Caco-2 (cell line): ENCODE results near the gene CRYBA4. TPM values are rescaled to one million over a fixed set of nuclear protein-coding genes. Genes with fewer than 3 reads are reported as not detected.

Experiments used
- BruUV-seq: library from RNA; stranded (reverse); fragments of 400-500 nt; replicated peaks from 2 replicates; lab custom pipeline; 2021; lab: Mats Ljungman, UMichigan
- CTCF ChIA-PET: fragments of 300-600 bp; sonication (Branson Sonifier 250); formaldehyde crosslinking; loops from one replicate; lab custom pipeline; 2022; ENCODE audit warnings: antibody characterized with exemption; lab: Charles Lee
- POLR2A ChIA-PET: fragments of 300-600 bp; sonication (Branson Sonifier 250); formaldehyde crosslinking; loops from one replicate; lab custom pipeline; 2022; ENCODE audit warnings: antibody characterized with exemption; lab: Charles Lee
- DNase-seq, 2 experiments: peaks; one replicate each; pipeline versions ENCODE4 v3.0.0 to v3.0.0-alpha.2; 2020 to 2022
- H3K27me3 ChIP-seq: replicated peaks from 2 replicates; pipeline ENCODE4 v1.6.0; 2011; ENCODE audit warnings: low read length; ENCODE audit not compliant: control insufficient read depth, insufficient read depth
- H3K36me3 ChIP-seq: 2 replicates; pipeline ENCODE4 v1.5.1; 2011; ENCODE audit warnings: low read length; ENCODE audit not compliant: control insufficient read depth, insufficient read depth
- H3K4me1 ChIP-seq: fragments of 250-450 bp; sonication (Bioruptor Pico); 2 replicates; pipeline ENCODE4 v1.5.1; 2020; ENCODE audit warnings: mild to moderate bottlenecking
- H3K4me3 ChIP-seq: 2 replicates; pipeline ENCODE4 v1.5.1; 2011; ENCODE audit warnings: low read depth, mild to moderate bottlenecking, control low read depth, low read length
- H3K9me3 ChIP-seq: fragments of 250-450 bp; sonication (Bioruptor Pico); 2 replicates; pipeline ENCODE4 v1.5.1; 2020; ENCODE audit warnings: mild to moderate bottlenecking, moderate library complexity
- H3K27ac Mint-ChIP-seq: one replicate; pipeline ENCODE4 v1.8.0; 2022; ENCODE audit warnings: mixed read lengths; ENCODE audit not compliant: unreplicated experiment
- H3K27me3 Mint-ChIP-seq: one replicate; pipeline ENCODE4 v1.8.0; 2022; ENCODE audit warnings: mixed read lengths; ENCODE audit not compliant: insufficient read depth, unreplicated experiment
- H3K36me3 Mint-ChIP-seq: one replicate; pipeline ENCODE4 v1.8.0; 2022; ENCODE audit warnings: mild to moderate bottlenecking, mixed read lengths; ENCODE audit not compliant: insufficient read depth, unreplicated experiment
- H3K4me1 Mint-ChIP-seq: one replicate; pipeline ENCODE4 v1.8.0; 2022; ENCODE audit warnings: low read depth, mixed read lengths; ENCODE audit not compliant: unreplicated experiment
- H3K4me3 Mint-ChIP-seq: one replicate; pipeline ENCODE4 v1.8.0; 2022; ENCODE audit warnings: mild to moderate bottlenecking, moderate library complexity, mixed read lengths; ENCODE audit not compliant: unreplicated experiment
- H3K9me3 Mint-ChIP-seq: one replicate; pipeline ENCODE4 v1.8.0; 2022; ENCODE audit warnings: mixed read lengths; ENCODE audit not compliant: unreplicated experiment
- CTCF ChIP-seq, 2 experiments: fragments of 200-600 bp in 1 of 2; IDR thresholded peaks; 1 replicate in 1 of 2; 2 replicates in 1 of 2; pipeline versions ENCODE4 v1.5.1 to v1.8.0; 2011 to 2022; ENCODE audit warnings: antibody characterized with exemption in 1 of 2, control low read depth in 1 of 2, inconsistent platforms in 1 of 2, low read depth in 1 of 2, low read length in 1 of 2, mild to moderate bottlenecking in 1 of 2, moderate library complexity in 1 of 2; ENCODE audit not compliant: insufficient read depth in 1 of 2, severe bottlenecking in 1 of 2, unreplicated experiment in 1 of 2
- intact Hi-C: fragments of 100-400 bp; cut with micrococcal nuclease; formaldehyde crosslinking; loops from one replicate; pipeline ENCODE4 v1.10.0; 2022; ENCODE audit not compliant: unreplicated experiment
- total RNA-seq: library from RNA; stranded (reverse); gene quantifications from 2 replicates; pipeline ENCODE4 v1.2.3, GENCODE V29; 2022

CRYBA4 gene
- total RNA-seq, 1 experiment from 2014 or later: 0.68 TPM

GRCh38 chr22:26650722-26651421, 29.1 kb downstream of the CRYBA4 start:
- CTCF ChIA-PET: no interaction called here
- DNase-seq: no peak
- Mint-ChIP-seq H3K9me3 (no peaks in the 10 kb centered on the region), H3K27ac (no peak overlapping the region), H3K4me3 (no peak overlapping the region), H3K36me3 (no peaks in the 10 kb centered on the region), H3K4me1 (no peaks in the 10 kb centered on the region), H3K27me3 (peaks cover 43% of the 10 kb centered on the region)
- H3K4me1 ChIP-seq: no peaks in the 10 kb centered on the region
- H3K9me3 ChIP-seq: no peaks in the 10 kb centered on the region
- BruUV-seq: no TSS peak
- H3K36me3 ChIP-seq: no peaks in the 10 kb centered on the region
- no peak for TF ChIP-seq CTCF (IDR thresholded peaks at IDR 0.05; ENCODE audit: insufficient read depth in 1 of 2, low read depth in 1 of 2, low read length in 1 of 2, severe bottlenecking in 1 of 2, unreplicated experiment in 1 of 2)
- POLR2A ChIA-PET: no interaction called here
- H3K4me3 ChIP-seq: no peak overlapping the region
- H3K27me3 ChIP-seq: peaks cover 2% of the 10 kb centered on the region
- intact Hi-C loops: no loop called here

- POLR2A ChIA-PET: no interaction called here
- intact Hi-C loops: no loop called here
- Histone ChIP-seq H3K4me3 (no peak overlapping the region), H3K36me3 (no peaks in the 10 kb centered on the region), H3K9me3 (no peaks in the 10 kb centered on the region), H3K27me3 (peaks cover 2% of the 10 kb centered on the region), H3K4me1 (no peaks in the 10 kb centered on the region)
- CTCF ChIA-PET: no interaction called here
- no TSS peak for BruUV-seq
- H3K4me1 Mint-ChIP-seq: no peaks in the 10 kb centered on the region
- H3K36me3 Mint-ChIP-seq: no peaks in the 10 kb centered on the region
- DNase-seq: no peak
- no peak overlapping the region for H3K27ac Mint-ChIP-seq
- no peak for TF ChIP-seq CTCF (IDR thresholded peaks at IDR 0.05; ENCODE audit: insufficient read depth in 1 of 2, low read depth in 1 of 2, low read length in 1 of 2, severe bottlenecking in 1 of 2, unreplicated experiment in 1 of 2)
- H3K27me3 Mint-ChIP-seq: peaks cover 37% of the 10 kb centered on the region
- no peak overlapping the region for H3K4me3 Mint-ChIP-seq
- H3K9me3 Mint-ChIP-seq: no peaks in the 10 kb centered on the region
Observed at GRCh38 chr22:26651815-26652214, 30.1 kb downstream of the CRYBA4 start.

- Histone ChIP-seq H3K4me3 (no peak within 1 kb of the TSS; the same call in 1 of the 2 replicates), H3K27me3 (peaks cover 2% of the 10 kb centered on the region), H3K4me1 (no peaks in the 10 kb centered on the region), H3K9me3 (no peaks in the 10 kb centered on the region), H3K36me3 (no peaks in the 10 kb centered on the region)
- Mint-ChIP-seq H3K27me3 (peaks cover 22% of the 10 kb centered on the region), H3K4me3 (peak within 1 kb of the TSS; percentile 57), H3K36me3 (no peaks in the 10 kb centered on the region), H3K9me3 (no peaks in the 10 kb centered on the region), H3K27ac (peak within 1 kb of the TSS; percentile 25), H3K4me1 (no peaks in the 10 kb centered on the region)
- no peak for DNase-seq
- intact Hi-C loops: no loop called here
- BruUV-seq: no TSS peak
- TF ChIP-seq CTCF (IDR thresholded peaks at IDR 0.05; ENCODE audit: insufficient read depth in 1 of 2, low read depth in 1 of 2, low read length in 1 of 2, severe bottlenecking in 1 of 2, unreplicated experiment in 1 of 2): no peak
- ChIA-PET POLR2A (no interaction called here), CTCF (no interaction called here)
Observed at GRCh38 chr22:26656891-26657851, 35.4 kb downstream of the CRYBA4 start, which contains the start of gene MIAT. Gene MIAT (plus strand): TSS chr22:26657588.
